T-helper 22 cell (primary cell): Measurements from ENCODE around the gene KCNJ6.
"Not testable (repeated sequence)": the region's sequence is repeated elsewhere in the genome, so short reads cannot be mapped to it uniquely, and the experiment has no call there.

Experiments used
- DNase-seq: peaks from one replicate; pipeline ENCODE4 v3.0.0-alpha.2; 2020; ENCODE audit warnings: low read depth

Gene KCNJ6

DNA sequence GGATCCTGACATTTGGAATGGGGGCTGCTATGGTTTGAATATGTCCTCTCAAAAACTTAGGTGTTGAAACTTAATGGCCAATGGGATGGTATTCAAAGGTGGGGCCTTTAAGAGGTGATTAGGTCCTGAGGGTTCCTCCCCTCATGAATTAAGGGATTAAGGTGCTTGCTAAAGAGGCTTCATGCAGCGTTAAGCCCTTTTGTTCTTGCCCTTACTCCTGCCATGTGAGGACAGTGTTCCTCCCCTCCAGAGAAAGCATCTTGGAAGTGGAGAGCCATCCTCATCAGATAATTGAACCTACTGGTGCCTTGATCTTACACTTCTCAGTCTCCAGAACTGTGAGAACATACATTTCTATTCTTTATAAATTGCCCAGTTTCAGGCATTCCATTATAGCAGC, 146.6 kb downstream of the KCNJ6 start:
- no peak for DNase-seq

DNA sequence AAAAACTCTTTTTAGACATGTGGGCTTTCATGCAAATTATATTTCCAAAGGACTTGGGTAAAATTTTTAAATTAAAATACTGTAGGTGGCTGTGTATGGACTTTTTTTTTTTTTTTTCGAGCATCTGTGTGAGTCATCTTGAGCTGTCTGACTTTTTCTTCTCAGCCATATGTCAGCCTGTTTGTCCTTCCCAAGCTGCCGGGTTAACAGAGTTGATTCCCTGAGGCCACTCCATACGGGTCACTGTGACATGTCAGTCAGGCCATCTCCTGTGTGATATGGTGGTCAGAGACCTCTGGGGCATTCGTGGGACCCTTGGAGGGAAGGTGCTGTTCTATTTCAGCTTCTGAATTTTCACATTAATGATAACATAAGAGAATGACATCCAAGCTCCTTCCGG, 148.3 kb downstream of the KCNJ6 start:
- no peak for DNase-seq

DNA sequence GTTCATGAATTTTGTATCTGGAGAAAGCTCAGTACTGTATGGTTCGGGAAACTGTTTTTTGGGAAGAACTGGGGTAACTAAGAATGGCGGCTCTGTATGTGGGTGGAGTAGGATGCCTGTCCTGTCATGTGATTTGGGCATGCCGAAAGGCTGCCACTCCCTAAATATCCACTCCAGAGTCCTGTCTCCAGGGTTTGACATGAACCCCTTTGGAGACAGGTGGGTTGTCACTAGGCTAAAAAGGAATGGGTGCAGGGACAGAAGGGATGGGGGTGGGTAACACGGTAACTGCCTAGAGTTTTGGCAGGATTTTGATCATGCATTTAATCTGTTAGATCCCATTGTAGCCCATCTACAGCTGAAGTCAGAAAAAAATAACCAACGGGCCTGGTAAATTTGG, 150.1 kb downstream of the KCNJ6 start:
- no peak for DNase-seq

- no peak for DNase-seq
These were observed 150.9 kb downstream of the KCNJ6 start for GRCh38 chr21:37765221-37765900.

DNA sequence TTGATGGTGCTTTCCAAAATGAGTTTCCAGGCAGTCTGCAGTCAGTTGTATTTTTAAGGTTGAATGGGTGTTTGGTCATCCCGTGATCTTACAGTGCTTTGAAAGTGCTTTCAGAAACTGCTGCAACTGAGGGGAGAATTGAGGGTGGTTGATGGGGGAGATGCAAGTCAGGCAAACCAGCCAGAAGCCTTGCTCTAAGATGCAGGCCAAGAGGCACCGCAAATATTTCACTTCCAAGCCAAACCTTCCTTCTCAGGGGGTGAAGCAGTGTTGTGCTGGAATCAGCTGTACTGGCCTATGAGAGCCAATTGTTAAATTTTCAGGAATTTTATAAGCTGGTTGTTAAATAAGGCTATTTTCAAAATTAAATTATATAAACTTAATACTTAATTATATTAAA, 151.6 kb downstream of the KCNJ6 start:
- no peak for DNase-seq

GRCh38 chr21:37763298-37763697, 153.0 kb downstream of the KCNJ6 start:
- no peak for DNase-seq

DNA sequence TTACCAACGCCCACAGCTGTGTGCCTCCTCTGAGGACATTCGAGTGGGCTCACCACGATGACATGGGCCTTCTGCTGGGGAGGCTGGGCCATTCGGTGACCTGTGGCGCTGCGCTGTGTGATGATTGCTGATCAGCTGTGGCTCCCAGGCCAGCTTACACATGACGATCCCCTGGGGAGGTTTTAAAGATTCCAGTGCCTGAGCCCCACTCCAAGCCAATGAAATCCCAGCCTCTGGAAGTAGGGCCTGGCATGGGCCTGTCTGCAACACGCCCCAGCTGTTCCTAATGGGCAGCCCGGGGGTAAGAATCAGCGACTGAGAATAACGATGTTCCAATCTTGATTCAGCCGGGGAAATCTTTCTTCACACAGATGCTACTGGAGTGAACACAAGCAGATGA, 153.7 kb downstream of the KCNJ6 start:
- no peak for DNase-seq

DNA sequence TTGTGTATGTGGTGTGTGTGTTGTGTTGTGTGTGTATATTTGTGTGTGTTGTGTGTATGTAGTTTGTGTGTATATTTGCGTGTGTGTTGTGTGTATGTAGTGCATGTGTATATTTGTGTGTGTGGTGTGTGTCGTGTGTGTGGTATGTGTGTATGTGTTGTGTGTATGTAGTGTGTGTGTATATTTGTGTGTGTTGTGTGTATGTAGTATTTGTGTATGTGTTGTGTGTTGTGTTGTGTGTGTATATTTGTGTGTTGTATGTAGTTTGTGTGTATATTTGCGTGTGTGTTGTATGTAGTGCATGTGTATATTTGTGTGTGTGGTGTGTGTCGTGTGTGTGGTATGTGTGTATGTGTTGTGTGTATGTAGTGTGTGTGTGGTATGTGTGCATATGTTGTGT, 154.9 kb downstream of the KCNJ6 start:
- not testable (repeated sequence) for DNase-seq

GRCh38 chr21:37759777-37760176, 156.5 kb downstream of the KCNJ6 start:
- no peak for DNase-seq

GRCh38 chr21:37758982-37759381, 157.3 kb downstream of the KCNJ6 start:
- DNase-seq: no peak

DNA sequence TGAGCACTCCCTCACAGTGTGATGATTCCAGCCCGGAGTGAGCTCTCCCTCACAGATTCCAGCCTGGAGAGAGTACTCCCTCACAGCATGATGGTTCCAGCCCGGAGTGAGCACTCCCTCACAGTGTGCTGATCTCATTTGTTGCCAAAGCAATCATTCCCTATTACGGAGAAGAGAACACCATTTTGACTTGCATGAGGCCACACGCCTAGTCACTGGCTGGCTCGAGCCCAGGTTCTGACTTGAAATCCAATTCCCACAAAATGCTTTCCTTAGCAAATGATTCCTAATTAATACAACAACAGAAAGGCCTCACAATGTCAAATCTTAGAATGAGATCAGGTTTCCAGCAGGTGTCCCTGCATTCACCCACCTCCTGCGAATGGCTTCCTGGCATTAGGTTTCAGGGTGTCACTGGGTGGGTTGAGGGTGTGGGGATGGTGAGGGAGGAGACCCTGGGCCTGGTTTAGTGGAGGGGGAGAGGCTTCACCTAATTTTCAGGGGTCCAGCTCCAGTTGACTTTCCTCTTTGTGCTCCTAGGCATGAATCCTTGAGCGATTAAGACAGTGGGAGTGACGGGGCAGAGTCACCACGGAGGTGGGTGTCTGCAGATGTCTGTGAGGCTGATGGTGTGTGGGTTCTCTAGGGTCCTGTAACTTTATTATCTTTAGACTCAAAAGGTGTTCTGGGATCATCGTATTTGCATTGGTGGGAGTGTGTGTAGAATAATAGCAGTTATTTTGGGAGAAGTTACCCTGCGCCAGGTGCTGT, 158.5 kb downstream of the KCNJ6 start:
- DNase-seq: no peak

- no peak for DNase-seq
These were observed 163.1 kb downstream of the KCNJ6 start for GRCh38 chr21:37753122-37753599.

- no peak for DNase-seq
These were observed 164.8 kb downstream of the KCNJ6 start for GRCh38 chr21:37751268-37751975.

GRCh38 chr21:37749132-37749531, 167.1 kb downstream of the KCNJ6 start:
- DNase-seq: no peak

GRCh38 chr21:37748351-37748750, 167.9 kb downstream of the KCNJ6 start:
- no peak for DNase-seq

- DNase-seq: no peak
These were observed 169.4 kb downstream of the KCNJ6 start for GRCh38 chr21:37746849-37747248.

GRCh38 chr21:37744551-37744950, 171.7 kb downstream of the KCNJ6 start:
- DNase-seq: no peak

- no peak for DNase-seq
These were observed 173.7 kb downstream of the KCNJ6 start for GRCh38 chr21:37742532-37742931.

- no peak for DNase-seq
These were observed 174.1 kb downstream of the KCNJ6 start for GRCh38 chr21:37742115-37742514.

DNA sequence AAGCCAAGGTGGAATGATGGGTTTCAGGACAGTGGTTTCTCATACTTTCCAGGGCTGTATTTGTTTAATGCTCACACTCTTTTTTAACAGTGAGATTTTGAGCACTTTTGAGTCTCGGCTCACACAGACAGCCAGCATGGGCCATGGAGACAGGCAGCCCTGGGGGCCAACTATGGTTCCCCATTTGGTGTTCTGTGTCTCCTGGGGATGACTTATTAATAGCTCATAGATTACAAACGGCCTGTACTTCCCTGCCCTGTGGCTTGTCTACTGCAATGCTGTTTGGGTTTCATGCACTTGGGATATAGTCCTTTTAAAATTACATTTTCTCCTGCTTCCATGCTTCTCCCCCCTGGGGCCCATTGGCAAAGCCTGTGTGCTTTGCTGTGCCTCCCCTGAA, 178.3 kb downstream of the KCNJ6 start:
- no peak for DNase-seq

DNA sequence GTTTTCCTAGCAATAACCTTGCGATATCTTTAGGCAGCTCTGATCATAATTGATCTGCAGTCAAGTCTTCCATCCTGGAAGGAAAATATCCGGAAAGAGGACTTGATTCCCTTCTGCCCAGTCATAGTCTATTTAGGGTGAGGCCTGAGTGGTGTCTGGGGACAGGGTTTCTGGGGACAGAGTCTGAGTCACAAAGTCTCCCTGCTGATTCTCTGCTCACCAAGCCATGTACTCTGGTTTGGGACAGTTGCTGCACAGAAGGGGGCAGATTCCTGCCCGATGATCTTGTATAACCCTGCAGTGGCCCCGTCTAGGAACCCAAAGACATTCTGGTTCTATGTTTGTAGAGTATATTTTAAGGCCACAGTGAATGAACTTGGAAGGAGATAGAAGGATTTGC, 178.8 kb downstream of the KCNJ6 start:
- DNase-seq: no peak

DNA sequence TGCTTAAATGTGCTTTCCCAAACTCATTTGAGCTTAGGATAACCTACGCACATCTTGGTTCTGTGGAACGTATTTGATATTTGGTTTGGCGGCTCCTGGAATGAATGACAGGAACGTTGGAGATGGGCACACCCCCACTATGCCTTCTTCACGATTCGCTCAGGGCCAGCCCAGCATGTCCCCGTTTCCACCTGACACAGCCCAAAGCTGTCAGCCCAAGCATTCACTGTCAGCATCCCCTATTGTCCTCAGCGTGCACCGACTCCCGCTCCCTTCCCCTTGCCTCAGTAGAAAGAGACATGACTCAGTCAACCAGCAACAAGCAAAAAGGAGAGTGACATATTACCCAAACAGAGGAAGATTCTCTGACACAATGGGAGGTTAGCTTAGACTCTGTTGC, 181.4 kb downstream of the KCNJ6 start:
- DNase-seq: no peak

GRCh38 chr21:37732927-37733326, 183.3 kb downstream of the KCNJ6 start:
- no peak for DNase-seq
